Midbrain (tissue), 1 donor: ENCODE measurements around the gene MAST4.
A peak's percentile ranks its signal among the peaks of the same experiment; 100 is the strongest.
"Not testable (repeated sequence)": the region's sequence is repeated elsewhere in the genome, so short reads cannot be mapped to it uniquely, and the experiment has no call there.

Experiments used
- DNase-seq: peaks from one replicate; lab custom pipeline; 2025; lab: John Stamatoyannopoulos, UW

The MAST4 gene

DNA sequence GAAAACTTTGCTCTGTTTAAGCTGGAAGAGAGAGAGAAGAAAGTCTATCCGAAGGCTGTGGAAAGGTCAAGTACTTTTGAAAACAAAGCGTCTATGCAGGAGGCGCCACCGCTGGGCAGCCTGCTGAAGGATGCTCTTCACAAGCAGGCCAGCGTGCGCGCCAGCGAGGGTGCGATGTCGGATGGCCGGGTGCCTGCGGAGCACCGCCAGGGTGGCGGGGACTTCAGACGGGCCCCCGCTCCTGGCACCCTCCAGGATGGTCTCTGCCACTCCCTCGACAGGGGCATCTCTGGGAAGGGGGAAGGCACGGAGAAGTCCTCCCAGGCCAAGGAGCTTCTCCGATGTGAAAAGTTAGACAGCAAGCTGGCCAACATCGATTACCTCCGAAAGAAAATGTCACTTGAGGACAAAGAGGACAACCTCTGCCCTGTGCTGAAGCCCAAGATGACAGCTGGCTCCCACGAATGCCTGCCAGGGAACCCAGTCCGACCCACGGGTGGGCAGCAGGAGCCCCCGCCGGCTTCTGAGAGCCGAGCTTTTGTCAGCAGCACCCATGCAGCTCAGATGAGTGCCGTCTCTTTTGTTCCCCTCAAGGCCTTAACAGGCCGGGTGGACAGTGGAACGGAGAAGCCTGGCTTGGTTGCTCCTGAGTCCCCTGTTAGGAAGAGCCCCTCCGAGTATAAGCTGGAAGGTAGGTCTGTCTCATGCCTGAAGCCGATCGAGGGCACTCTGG is 567.8 kb downstream of the MAST4 start:
- no peak for DNase-seq

DNA sequence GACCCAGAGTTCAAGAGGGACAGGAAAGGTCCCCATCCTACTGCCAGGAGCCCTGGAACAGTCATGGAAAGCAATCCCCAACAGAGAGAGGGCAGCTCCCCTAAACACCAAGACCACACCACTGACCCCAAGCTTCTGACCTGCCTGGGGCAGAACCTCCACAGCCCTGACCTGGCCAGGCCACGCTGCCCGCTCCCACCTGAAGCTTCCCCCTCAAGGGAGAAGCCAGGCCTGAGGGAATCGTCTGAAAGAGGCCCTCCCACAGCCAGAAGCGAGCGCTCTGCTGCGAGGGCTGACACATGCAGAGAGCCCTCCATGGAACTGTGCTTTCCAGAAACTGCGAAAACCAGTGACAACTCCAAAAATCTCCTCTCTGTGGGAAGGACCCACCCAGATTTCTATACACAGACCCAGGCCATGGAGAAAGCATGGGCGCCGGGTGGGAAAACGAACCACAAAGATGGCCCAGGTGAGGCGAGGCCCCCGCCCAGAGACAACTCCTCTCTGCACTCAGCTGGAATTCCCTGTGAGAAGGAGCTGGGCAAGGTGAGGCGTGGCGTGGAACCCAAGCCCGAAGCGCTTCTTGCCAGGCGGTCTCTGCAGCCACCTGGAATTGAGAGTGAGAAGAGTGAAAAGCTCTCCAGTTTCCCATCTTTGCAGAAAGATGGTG is 568.8 kb downstream of the MAST4 start:
- DNase-seq: no peak

GRCh38 chr5:67165526-67166459 is 569.6 kb downstream of the MAST4 start:
- peak; percentile 88 for DNase-seq

GRCh38 chr5:67166460-67167285 is 570.5 kb downstream of the MAST4 start:
- DNase-seq: no peak

- no peak for DNase-seq
Observed at GRCh38 chr5:67168069-67168468, 571.9 kb downstream of the MAST4 start.

GRCh38 chr5:67170767-67171166 is 574.6 kb downstream of the MAST4 start:
- DNase-seq: no peak

DNA sequence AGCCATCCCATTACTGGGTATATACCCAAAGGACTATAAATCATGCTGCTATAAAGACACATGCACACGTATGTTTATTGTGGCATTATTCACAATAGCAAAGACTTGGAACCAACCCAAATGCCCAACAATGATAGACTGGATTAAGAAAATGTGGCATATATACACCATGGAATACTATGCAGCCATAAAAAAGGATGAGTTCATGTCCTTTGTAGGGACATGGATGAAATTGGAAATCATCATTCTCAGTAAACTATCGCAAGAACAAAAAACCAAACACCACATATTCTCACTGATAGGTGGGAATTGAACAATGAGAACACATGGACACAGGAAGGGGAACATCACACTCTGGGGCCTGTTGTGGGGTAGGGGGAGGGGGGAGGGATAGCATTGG is 577.2 kb downstream of the MAST4 start:
- DNase-seq: not testable (repeated sequence)

- DNase-seq: no peak
Observed at GRCh38 chr5:67173959-67174358, 577.8 kb downstream of the MAST4 start.

GRCh38 chr5:67176936-67177335 is 580.7 kb downstream of the MAST4 start:
- no peak for DNase-seq

GRCh38 chr5:67178085-67178484 is 581.9 kb downstream of the MAST4 start:
- DNase-seq: no peak

DNA sequence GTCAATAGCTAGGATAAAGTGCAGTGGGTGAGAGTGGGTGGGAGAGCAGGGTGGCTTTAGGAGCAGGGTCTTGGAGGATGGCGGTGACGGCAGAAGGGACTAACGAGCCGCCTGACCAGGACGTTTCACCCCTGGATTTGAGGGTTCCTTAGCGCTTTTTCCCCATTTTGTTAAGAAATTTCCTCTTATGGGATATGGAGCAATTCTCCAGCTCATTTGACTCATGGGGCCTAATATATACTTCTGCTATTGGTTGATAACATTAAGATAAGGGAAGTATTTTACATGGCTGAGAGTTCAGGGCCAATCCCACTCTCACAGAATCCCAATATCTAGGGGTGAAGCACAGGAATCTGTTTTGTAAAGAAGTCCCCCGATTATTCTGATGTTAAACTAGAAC is 582.8 kb downstream of the MAST4 start:
- no peak for DNase-seq

GRCh38 chr5:67179697-67180361 is 583.6 kb downstream of the MAST4 start:
- DNase-seq: no peak

DNA sequence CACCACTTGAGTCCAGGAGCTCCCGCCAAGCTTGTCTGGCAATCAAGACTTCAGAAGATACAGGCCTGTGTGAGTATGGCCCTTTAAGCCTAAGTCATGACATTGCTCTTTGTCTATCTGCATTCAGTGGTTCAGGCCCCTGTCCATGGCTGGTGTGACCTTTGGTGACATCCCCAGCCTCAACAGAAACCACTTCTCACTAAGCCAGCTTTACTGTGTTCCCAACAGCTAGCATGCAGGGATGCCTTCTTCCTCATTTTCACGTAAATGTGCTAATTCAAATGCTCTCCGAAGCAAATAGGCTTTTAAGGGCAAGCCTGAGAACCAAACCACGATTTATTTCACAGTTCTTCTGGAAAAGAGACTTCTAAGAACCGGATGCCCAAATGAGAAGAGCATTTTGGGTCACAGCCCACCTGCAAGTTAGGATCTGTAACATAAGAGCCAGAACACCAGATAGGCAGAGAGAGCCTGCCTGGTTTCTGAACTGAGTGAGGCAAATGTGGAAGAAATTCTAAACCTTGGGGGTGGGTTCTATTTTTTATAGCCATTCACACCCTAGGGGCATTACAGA is 585.5 kb downstream of the MAST4 start:
- no peak for DNase-seq

DNA sequence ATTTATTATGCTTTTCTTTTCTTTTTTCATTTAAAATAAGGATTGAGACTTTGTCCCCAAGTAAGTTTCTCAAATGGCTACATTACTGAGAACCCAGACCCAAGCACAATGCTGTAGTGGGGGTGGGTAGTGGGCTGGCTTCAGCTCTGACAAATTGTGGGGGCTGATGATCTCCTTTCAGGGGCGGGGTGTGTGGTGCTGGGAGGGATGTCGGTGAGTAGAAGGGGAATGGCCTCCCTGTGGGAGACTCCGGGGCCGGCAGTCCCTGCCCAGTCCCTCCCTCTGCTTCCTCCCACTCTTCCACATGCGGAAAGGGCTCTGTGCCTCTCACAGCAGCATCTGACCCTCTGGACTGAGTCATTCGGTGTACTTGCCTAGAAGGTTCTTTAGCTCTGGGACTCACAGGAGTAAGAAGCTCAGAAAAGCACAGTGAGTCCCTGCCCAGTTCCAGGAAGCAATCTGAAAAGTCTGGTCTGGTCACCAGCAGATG is 586.2 kb downstream of the MAST4 start:
- DNase-seq: no peak

- DNase-seq: no peak
Observed at GRCh38 chr5:67183859-67184258, 587.7 kb downstream of the MAST4 start.

DNA sequence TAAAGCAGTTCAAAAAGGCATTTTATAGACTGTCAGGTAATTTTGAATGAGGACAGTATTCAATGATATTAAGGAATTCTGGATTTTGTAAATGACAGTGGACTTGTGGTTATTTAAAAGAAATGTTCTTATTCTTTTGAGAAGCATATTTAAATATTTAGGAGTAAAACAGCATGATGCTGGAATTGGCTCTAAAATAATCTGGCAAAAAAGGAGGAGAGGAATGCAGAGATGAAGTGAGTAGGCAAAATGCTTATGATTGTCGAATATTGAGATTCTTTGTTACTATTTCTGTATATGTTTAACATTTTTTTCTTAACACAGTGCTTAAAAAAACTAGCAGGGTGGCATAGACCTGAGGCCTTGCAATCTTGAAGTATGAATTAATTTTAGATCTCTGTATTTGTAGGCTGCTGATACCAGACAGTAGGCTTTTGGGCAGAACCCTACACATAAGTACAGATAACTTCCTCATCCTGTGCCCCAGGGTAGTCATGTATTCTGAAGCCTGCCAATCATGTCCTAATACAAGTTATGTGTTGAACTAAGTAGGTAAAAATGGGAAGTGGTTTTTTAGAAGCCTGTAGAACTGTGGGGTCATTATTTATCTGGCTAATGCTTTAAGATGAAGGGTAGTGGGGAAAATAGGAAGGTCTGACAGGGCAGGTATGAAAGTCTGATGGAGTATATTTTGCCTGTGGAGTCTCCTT is 591.0 kb downstream of the MAST4 start:
- no peak for DNase-seq

GRCh38 chr5:67188274-67189078 is 592.3 kb downstream of the MAST4 start:
- DNase-seq: no peak

DNA sequence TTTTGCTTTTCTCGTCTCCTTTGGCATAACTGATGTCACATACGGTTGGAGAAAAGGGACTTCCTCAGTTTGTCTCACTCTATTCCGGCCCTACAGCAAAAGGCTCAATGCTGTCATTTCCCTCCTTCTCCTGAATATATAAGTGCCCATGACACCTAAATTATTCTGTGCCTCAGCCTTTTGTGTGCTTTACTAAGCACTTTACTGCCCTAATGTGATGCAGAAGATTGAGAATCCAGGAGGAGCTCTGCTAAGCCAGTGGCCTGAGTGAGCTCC is 592.8 kb downstream of the MAST4 start:
- no peak for DNase-seq

GRCh38 chr5:67189931-67190330 is 593.7 kb downstream of the MAST4 start:
- no peak for DNase-seq
